Peyer's patch (tissue), 4 donors: ENCODE data around the gene ADAM12.

Source experiments
- CTCF ChIP-seq, 6 experiments: fragments of 450-650 bp in 4 of 6; fragments of 200-600 bp in 2 of 6; sonication (generic) in 1 of 6; IDR thresholded peaks; one replicate each; pipeline ENCODE4 v1.5.1; 2017 to 2019; ENCODE audit warnings: antibody characterized with exemption in 6 of 6, mild to moderate bottlenecking in 3 of 6, moderate library complexity in 1 of 6
- POLR2A ChIP-seq, 2 donors: fragments of 450-650 bp; IDR thresholded peaks; one replicate each; pipeline ENCODE4 v1.5.1; 2017; ENCODE audit warnings: antibody characterized with exemption in 2 of 2, mild to moderate bottlenecking in 2 of 2, moderate library complexity in 2 of 2

- TF ChIP-seq CTCF (IDR thresholded peaks at IDR 0.05): no peak
- TF ChIP-seq POLR2A (IDR thresholded peaks at IDR 0.05): no peak
These were observed 300.3 kb downstream of the ADAM12 start for GRCh38 chr10:126087796-126088505.
